NCI-H524 treated with DMSO at 0.1 percent for 48 hours (cell line): ENCODE results near the gene VRK2.
A peak's percentile ranks its signal among the peaks of the same experiment; 100 is the strongest.
"Not testable (repeated sequence)": the region's sequence is repeated elsewhere in the genome, so short reads cannot be mapped to it uniquely, and the experiment has no call there.

Source experiments
- DNase-seq: peaks from one replicate; lab custom pipeline; 2025; lab: John Stamatoyannopoulos, UW

VRK2 gene

DNA sequence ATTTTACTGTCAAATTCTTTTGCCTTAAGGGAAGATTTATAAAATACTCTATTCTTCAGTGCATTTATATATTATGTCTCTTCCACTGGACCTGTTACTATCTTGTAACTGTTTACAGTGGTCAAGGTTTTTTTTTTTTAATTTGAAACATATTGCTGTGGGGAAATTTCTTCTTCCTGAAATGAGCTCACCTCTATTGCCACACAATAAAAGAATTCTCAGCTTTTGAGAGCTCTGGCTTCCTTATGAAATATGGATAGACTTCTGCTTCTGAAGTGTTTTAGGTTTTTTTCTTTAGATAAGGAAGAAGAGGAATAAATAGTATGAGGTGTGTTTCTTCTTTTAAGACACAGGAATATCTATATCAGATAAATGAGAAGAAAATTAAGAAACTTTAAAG is 7.7 kb downstream of the VRK2 start:
- no peak for DNase-seq

DNA sequence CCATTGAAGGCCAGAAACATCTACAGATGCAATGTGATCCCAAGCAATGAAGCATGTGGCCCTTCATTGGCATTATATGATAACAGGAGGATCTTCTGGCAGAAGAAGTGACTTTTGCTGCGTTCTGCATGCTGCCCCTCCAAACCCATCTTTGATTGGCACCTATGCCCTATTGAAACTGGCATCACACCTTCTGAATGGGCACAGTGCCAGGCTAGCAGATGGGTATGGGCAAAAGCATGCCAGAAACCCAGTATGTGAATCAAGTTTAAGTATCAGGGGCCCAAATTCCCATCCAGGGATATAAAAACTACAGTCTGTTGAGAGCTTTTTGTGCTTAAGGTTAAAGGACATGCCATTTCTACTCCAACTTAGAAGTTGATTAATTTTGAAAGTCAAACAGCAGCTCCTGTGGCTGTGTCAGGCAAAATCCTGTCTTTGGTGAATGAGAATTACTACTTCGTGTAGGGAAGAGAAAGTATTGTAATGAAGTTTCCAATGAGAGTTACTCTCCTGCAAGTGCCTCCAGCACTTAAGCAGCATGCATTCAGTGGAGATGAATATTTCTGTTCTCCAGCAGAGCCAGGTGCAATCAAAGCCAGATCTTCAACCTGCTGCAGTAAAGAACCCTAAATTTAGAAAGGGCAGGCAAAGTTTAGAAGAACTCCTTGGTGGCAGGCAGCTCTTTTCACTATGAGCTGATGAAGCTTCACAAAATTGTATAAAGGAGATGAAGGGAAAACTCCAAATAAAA is 8.6 kb downstream of the VRK2 start:
- peak; percentile 4 for DNase-seq

DNA sequence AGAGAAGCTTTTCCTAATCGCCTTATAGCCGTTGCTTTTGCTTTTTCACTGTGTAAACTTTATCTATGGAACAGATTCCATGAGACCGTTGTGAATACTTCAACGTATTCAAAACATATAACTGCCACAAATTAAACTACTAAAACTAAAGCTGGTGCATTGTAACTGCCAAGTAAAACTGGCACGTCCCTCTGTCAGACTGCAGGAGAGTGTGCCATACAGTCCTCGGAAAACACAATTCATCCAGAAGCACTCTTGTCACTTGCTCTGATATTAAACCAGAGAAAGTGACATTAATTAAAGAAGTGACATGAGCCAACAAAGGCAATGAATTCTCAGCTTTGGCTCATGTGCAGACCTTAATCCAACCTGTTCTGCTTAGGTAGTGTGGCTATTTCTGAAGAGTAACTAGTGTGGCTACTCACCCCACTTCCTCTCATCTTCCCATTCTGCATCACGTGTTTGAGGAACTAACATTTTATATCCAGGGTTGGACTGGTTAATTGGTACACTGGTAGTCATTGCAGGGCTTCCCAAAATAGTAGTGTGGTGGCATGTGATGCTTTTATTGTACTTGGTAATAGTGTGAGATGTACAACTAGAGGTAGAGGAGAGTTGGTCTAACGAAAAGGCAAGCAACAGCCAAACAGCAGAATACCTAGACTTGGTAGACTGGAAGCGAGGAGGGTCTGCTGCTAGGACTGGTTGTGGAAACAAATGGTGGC is 9.7 kb downstream of the VRK2 start:
- DNase-seq: no peak

- DNase-seq: no peak
Observed at GRCh38 chr2:58057707-58058530, 11.3 kb downstream of the VRK2 start.

- DNase-seq: no peak
Observed at GRCh38 chr2:58063641-58064040, 17.0 kb downstream of the VRK2 start.

DNA sequence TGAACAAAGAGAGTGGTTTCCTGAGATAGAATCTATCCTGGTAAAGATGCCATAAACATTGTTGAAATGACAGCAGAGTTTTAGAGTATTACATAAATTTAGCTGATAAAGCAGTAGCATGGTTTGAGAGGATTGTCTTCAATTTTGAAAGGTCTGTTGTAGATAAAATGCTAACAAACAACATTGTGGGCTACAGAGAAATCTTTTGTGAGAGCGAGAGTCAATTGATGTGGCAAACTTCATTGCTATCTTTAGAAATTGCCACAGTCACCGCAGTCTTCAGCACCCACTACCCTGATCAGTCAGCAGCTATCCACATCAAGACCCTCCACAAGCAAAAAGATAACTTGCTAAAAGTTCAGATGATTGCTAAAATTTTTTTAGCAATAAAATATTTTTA is 17.5 kb downstream of the VRK2 start:
- DNase-seq: no peak

GRCh38 chr2:58065248-58065647 is 18.6 kb downstream of the VRK2 start:
- no peak for DNase-seq

- no peak for DNase-seq
Observed at GRCh38 chr2:58067001-58067400, 20.4 kb downstream of the VRK2 start.

DNA sequence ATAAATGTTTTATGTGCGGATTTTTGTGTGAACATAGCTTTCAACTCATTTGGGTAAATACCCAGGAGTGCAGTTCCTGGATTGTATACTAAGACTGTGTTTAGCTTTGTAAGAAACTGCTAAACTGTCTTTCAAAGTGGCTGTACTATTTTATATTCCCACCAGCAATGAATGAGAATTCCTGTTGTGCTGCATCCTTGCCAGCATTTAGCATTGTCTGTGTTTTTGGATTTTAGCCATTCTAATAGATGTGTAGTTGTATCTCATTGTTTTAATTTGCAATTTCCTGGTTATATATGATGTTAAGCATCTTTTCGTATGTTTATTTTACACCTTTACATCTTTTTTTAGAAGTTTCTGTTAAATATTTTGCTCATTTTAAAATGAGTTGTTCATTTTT is 24.2 kb downstream of the VRK2 start:
- no peak for DNase-seq

- DNase-seq: no peak
Observed at GRCh38 chr2:58072102-58072501, 25.5 kb downstream of the VRK2 start.

- no peak for DNase-seq
Observed at GRCh38 chr2:58073008-58073407, 26.4 kb downstream of the VRK2 start.

DNA sequence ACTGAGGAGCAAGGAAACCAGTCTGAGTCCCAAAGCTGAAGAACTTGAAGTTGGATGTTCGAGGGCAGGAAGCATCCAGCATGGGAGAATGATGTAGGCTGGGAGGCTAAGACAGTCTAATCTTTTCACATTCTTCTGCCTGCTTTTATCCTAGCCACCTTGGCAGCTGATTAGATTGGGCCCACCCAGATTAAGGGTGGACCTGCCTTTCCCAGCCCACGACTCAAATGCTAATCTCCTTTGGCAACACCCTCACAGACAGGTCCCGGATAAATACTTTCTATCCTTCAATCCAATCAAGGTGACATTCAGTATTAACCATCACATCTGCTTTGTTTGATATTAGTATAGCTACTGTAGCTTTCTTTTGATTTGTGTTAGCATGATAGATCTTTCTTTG is 27.1 kb downstream of the VRK2 start:
- no peak for DNase-seq

DNA sequence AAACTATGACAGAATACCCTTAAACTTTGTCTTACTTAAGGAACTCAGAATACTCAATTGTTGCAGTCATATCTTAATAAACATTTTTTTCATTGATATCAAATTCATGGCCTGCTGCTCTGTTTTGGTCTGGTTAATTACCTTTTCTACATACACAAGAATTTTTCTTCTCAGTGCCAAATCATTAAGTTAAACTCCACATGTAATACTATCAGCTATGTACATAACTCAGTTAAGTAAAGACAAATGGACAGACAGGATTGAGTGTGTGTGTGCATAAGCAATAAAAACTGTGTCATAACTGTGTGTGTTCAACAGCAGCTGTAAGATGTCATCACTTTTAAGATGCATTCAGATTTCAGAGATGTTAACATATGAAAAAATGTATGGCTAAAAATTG is 34.4 kb downstream of the VRK2 start:
- no peak for DNase-seq

DNA sequence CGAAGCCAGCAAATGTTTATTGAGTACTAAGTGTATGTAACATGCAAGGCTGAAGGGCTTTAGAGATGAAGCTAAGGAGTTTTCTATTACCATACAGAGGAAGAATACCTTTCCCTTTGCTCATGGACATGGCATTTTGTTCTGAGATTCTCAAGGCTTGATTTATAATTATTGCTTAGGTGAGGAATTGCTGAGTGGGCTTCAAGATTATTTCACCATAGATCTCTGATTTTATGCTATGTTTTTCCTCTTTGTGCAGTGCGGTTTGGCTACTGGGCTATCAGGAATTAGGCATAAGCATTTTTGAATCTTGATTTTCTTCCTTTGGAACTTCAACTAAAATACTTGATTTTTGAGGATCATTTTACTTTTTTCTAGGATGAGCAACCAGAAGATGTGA is 42.5 kb downstream of the VRK2 start:
- DNase-seq: no peak

GRCh38 chr2:58092772-58093171 is 46.2 kb downstream of the VRK2 start:
- DNase-seq: not testable (repeated sequence)

- DNase-seq: no peak
Observed at GRCh38 chr2:58097025-58097424, 50.4 kb downstream of the VRK2 start.

GRCh38 chr2:58098254-58099095 is 51.9 kb downstream of the VRK2 start:
- no peak for DNase-seq

- DNase-seq: no peak
Observed at GRCh38 chr2:58099096-58099769, 52.6 kb downstream of the VRK2 start.

- no peak for DNase-seq
Observed at GRCh38 chr2:58101500-58101899, 54.9 kb downstream of the VRK2 start.

GRCh38 chr2:58106896-58107295 is 60.3 kb downstream of the VRK2 start:
- no peak for DNase-seq
